ENCODE measurements around the gene TXNDC16.

TXNDC16 gene

DNA sequence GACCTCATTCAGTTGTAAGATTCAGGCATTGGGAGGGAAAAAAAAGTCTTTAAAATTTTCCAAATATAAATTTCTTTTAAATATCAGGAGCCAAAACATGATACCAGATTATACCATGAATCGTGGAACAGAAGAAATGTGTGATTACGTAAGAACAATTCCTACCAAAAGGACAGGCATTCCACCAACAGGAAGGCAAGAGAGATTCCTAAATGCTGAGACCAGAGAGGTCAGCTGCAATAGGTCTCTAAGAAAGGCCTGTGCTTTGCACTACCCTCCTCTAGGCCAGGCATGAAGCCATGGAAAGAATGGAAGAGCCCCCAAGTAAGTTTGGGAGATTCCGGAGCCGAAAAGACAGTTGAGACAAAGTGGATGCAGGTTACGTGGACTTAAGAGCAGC, 154.5 kb downstream of the TXNDC16 start:
- Histone ChIP-seq H3K27me3 (ENCODE audit: control insufficient read depth, insufficient read depth, low read length) (no peaks in the 10 kb centered on the region), H3K9ac (ENCODE audit: low read length) (no peak overlapping the region), H3K4me3 (ENCODE audit: low read length) (no peak overlapping the region), H3K27ac (ENCODE audit: low read depth, low read length) (no peak overlapping the region), H3K4me1 (ENCODE audit: control insufficient read depth, insufficient read depth, low read length) (peaks cover 3% of the 10 kb centered on the region), H3K36me3 (ENCODE audit: control insufficient read depth, insufficient read depth, low read length) (no peaks in the 10 kb centered on the region)

DNA sequence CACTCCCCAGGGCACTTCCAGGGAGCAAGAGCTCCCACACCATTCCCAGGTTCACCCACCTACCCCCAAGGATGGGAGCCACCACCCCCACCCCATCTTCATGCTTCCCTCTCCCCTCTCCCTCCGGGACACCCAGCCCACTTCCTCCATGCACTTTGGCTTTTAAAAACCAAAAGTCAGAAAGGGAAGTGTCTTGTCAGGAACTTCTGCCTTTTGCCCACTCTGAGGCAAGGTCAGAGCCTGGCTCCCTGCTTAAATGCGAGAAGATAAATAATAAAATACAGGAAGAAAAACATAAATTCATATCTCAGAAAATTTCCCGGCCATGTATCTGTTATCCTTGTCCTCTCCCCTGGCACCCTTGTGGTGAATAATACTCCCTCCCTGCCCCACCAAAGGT, 156.6 kb downstream of the TXNDC16 start:
- Histone ChIP-seq H3K27ac (ENCODE audit: low read depth, low read length) (no peak overlapping the region), H3K9ac (ENCODE audit: low read length) (no peak overlapping the region), H3K4me1 (ENCODE audit: control insufficient read depth, insufficient read depth, low read length) (peaks cover 3% of the 10 kb centered on the region), H3K36me3 (ENCODE audit: control insufficient read depth, insufficient read depth, low read length) (no peaks in the 10 kb centered on the region), H3K27me3 (ENCODE audit: control insufficient read depth, insufficient read depth, low read length) (no peaks in the 10 kb centered on the region), H3K4me3 (ENCODE audit: low read length) (no peak overlapping the region)

DNA sequence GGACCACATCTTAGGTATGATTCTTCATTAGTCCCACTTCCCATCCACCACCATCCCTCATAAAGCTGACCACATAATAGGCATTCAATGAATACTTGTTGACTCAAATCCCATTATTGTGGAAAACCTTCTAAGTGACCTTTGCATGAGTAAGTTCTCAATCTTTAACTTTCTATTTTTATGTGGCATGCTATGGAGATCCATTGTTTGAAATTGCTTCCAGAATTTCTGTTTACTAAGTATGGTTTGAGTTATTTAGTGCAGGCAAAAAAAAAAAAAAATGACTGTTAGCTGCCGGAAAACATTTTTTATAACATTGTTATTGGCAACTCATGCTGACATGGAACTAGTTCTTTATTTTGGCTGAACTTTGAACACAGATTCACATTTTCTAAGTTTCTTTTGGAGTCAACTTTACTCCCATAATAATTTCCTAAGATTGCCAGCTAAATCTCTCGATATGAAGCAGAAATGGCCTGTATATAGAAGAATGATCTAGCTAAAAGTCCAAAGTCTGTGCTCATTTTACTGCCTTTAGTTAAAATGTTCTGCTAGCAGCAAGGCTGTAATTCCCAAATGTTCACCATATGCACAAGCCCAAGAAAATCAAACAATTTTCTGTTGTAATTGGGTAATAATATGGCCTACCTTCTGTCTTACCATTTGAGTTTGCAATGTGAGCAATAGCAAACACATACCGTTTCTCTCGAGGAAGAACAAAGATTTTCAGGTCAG, 160.3 kb downstream of the TXNDC16 start:
- no peaks in the 10 kb centered on the region for H3K36me3 ChIP-seq (ENCODE audit: control insufficient read depth, insufficient read depth, low read length)
- no peak overlapping the region for H3K9ac ChIP-seq (ENCODE audit: low read length)
- no peaks in the 10 kb centered on the region for H3K4me1 ChIP-seq (ENCODE audit: control insufficient read depth, insufficient read depth, low read length)
- no peak overlapping the region for H3K4me3 ChIP-seq (ENCODE audit: low read length)
- H3K27me3 ChIP-seq (ENCODE audit: control insufficient read depth, insufficient read depth, low read length), result no peaks in the 10 kb centered on the region
- H3K27ac ChIP-seq (ENCODE audit: low read depth, low read length), result no peak overlapping the region

Data from rectal smooth muscle tissue (tissue), 1 donor.